ENCODE measurements around the gene PREPL. TPM values are rescaled to one million over a fixed set of nuclear protein-coding genes. Genes with fewer than 3 reads are reported as not detected.

PREPL gene
- total RNA-seq, 1 experiment from 2014 or later: 39.2 TPM

- in situ Hi-C loops (cut with HindIII; ENCODE audit: low sequenced_read_pairs): no loop called here
- no peak for DNase-seq (ENCODE audit: low spot score)
Observed at GRCh38 chr2:44269831-44270230, 91.5 kb downstream of the PREPL start.

- DNase-seq (ENCODE audit: low spot score): peak; percentile 16
- in situ Hi-C loops (cut with HindIII; ENCODE audit: low sequenced_read_pairs): no loop called here
Observed at GRCh38 chr2:44267796-44268648, 93.3 kb downstream of the PREPL start.

Other genes with a start within 250 kb of the PREPL start
- gene PPM1B, start 192.6 kb downstream of the PREPL start, total RNA-seq (2014; rRNA removed; shearing (Covaris generic)): 29.8 and 31.9 TPM in 2 replicates
- not detected in 2 replicates for gene SLC3A1, start 86.0 kb downstream of the PREPL start, total RNA-seq (2014; rRNA removed; shearing (Covaris generic))
- gene CAMKMT, start 453 bp upstream of the PREPL start, total RNA-seq (2014; rRNA removed; shearing (Covaris generic)): 1.6 and 6.5 TPM in 2 replicates